Glutamatergic neuron (in vitro differentiated cells): Measurements from ENCODE around the gene RAI1. TPM values are rescaled to one million over a fixed set of nuclear protein-coding genes. Genes with fewer than 3 reads are reported as not detected.

Experiments
- DNase-seq: peaks from one replicate; pipeline ENCODE4 v3.0.0; 2022
- H3K27ac Mint-ChIP-seq: one replicate; pipeline ENCODE4 v1.8.0; 2020; ENCODE audit warnings: mild to moderate bottlenecking, mixed read lengths, inconsistent platforms; ENCODE audit not compliant: unreplicated experiment
- H3K27me3 Mint-ChIP-seq: one replicate; pipeline ENCODE4 v1.8.0; 2020; ENCODE audit warnings: mild to moderate bottlenecking, moderate library complexity, mixed read lengths, inconsistent platforms; ENCODE audit not compliant: unreplicated experiment
- H3K36me3 Mint-ChIP-seq: one replicate; pipeline ENCODE4 v1.8.0; 2020; ENCODE audit warnings: mild to moderate bottlenecking, mixed read lengths, inconsistent platforms; ENCODE audit not compliant: unreplicated experiment
- H3K4me1 Mint-ChIP-seq: one replicate; pipeline ENCODE4 v1.8.0; 2020; ENCODE audit warnings: mild to moderate bottlenecking, low read depth, mixed read lengths, inconsistent platforms; ENCODE audit not compliant: unreplicated experiment
- H3K4me3 Mint-ChIP-seq: one replicate; pipeline ENCODE4 v1.8.0; 2020; ENCODE audit warnings: mild to moderate bottlenecking, mixed read lengths, inconsistent platforms; ENCODE audit not compliant: unreplicated experiment
- H3K9me3 Mint-ChIP-seq: one replicate; pipeline ENCODE4 v1.8.0; 2020; ENCODE audit warnings: mild to moderate bottlenecking, moderate library complexity, mixed read lengths, inconsistent platforms; ENCODE audit not compliant: unreplicated experiment
- total RNA-seq: library from RNA; stranded (reverse); fragmentation: NEBNext Ultra II Directional; extraction: Animal tissue kit (Norgen Biotek cat#: 25700); gene quantifications from one replicate; pipeline ENCODE4 v1.2.1, GENCODE V29; 2021; ENCODE audit not compliant: unreplicated experiment
- TF ChIP-seq, protein P1 (sequence below): fragments of 200-600 bp; sonication (generic); IDR thresholded peaks from one replicate; pipeline ENCODE4 v1.5.0; 2021; ENCODE audit not compliant: partially characterized antibody, unreplicated experiment

The RAI1 gene
- total RNA-seq, 1 donor from 2014 or later = 70.2 TPM

DNA sequence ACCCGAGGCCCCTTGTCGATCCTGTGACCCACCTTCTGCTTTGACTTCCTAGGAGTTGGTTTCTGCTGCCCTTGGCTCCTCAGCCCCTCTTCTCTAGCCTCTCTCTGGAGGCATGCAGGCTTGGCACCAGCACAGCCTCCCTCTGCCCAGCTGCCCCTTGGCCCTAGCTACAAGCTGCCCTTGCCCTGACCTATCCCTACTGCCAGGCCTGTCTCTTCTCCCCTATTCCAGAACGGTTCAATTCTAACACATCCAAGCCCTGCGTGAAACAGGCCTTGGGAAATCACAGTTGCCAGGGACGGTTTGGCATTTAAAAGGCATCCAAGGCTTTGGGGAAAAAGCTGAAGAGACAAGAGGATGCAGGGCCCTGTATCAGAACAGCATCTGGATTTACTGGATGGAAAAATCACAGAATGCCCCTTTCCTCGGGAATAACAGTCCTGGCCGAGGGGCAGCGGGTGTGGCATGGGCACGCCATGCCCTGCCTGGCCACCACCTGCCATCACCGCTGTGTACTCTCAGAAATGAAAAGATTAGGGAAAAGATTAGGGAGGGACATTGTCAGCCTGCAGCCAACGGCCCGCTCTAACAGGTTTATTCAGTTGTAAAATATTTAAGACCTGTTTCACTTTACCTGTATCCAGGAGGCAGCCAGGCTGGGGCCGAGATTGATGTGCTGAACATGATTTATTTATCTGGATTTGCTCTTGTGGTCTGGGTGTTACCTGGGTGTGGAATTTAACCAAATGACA lies 15.8 kb downstream of the RAI1 start:
- H3K4me1 Mint-ChIP-seq = peaks cover 59% of the 10 kb centered on the region
- H3K27ac Mint-ChIP-seq = no peak overlapping the region
- no peak for DNase-seq
- peaks cover 31% of the 10 kb centered on the region for H3K27me3 Mint-ChIP-seq
- TF ChIP-seq, protein P1, sequence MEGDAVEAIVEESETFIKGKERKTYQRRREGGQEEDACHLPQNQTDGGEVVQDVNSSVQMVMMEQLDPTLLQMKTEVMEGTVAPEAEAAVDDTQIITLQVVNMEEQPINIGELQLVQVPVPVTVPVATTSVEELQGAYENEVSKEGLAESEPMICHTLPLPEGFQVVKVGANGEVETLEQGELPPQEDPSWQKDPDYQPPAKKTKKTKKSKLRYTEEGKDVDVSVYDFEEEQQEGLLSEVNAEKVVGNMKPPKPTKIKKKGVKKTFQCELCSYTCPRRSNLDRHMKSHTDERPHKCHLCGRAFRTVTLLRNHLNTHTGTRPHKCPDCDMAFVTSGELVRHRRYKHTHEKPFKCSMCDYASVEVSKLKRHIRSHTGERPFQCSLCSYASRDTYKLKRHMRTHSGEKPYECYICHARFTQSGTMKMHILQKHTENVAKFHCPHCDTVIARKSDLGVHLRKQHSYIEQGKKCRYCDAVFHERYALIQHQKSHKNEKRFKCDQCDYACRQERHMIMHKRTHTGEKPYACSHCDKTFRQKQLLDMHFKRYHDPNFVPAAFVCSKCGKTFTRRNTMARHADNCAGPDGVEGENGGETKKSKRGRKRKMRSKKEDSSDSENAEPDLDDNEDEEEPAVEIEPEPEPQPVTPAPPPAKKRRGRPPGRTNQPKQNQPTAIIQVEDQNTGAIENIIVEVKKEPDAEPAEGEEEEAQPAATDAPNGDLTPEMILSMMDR = no peak
- peak overlapping the region; percentile 60 for H3K4me3 Mint-ChIP-seq
- H3K9me3 Mint-ChIP-seq = peaks cover 17% of the 10 kb centered on the region
- H3K36me3 Mint-ChIP-seq = no peaks in the 10 kb centered on the region

DNA sequence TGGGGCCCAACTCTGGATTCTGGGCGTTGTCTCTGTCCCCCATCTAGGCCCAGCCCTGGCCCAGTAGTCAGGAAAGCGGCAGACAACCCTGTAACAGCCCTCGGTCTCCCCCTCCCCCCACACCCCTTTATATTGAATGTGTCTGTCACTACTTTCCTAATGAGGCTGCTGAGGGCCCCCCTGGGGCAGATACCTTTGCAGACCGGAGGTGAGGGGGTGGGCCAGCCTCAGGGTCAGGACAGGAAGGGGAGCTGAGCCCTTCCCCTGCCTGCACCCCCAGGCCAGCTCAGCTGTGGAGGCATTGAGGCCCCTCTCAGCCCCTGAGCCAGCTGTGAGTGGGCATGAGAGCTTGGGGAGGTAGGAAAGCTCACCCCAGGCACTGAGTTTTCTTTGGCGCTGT lies 17.1 kb downstream of the RAI1 start:
- DNase-seq = no peak

GRCh38 chr17:17698869-17699351 lies 17.7 kb downstream of the RAI1 start:
- no peak for DNase-seq
- Mint-ChIP-seq H3K4me3 (peak overlapping the region; percentile 71), H3K27ac (peak overlapping the region; percentile 36), H3K36me3 (no peaks in the 10 kb centered on the region), H3K4me1 (peaks cover 48% of the 10 kb centered on the region), H3K9me3 (peaks cover 14% of the 10 kb centered on the region), H3K27me3 (peaks cover 29% of the 10 kb centered on the region)
- TF ChIP-seq, protein P1 = no peak

More for the DNA sequence above, 17.1 kb downstream of the RAI1 start:
- Mint-ChIP-seq H3K9me3 (peaks cover 14% of the 10 kb centered on the region), H3K4me3 (no peak overlapping the region), H3K4me1 (peaks cover 52% of the 10 kb centered on the region), H3K36me3 (no peaks in the 10 kb centered on the region), H3K27ac (no peak overlapping the region), H3K27me3 (peaks cover 29% of the 10 kb centered on the region)
- TF ChIP-seq, protein P1 = no peak

DNA sequence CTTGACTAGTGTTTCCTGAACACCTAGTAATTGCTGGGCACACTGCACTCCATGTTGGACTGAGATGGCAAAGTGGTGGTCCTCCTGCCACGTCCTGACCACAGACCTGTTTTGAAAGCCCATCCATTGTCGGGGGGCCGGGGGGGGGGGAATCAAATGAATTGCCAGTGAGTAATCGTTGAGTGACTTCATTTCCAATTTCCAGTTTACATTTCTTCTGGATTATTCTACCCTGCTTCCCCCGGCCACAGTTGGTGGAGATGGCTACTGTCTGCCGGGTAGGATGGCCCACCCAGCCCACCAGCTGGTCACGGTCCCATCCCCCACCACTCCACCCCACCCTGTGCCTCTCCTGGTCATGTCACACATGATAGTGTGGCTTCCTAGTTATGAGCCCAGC lies 18.2 kb downstream of the RAI1 start:
- no peak overlapping the region for H3K27ac Mint-ChIP-seq
- H3K27me3 Mint-ChIP-seq = peaks cover 30% of the 10 kb centered on the region
- H3K36me3 Mint-ChIP-seq = no peaks in the 10 kb centered on the region
- no peak for DNase-seq
- H3K9me3 Mint-ChIP-seq = peaks cover 14% of the 10 kb centered on the region
- TF ChIP-seq, protein P1 = no peak
- H3K4me3 Mint-ChIP-seq = peak overlapping the region; percentile 71
- H3K4me1 Mint-ChIP-seq = peaks cover 44% of the 10 kb centered on the region
